Forelimb muscle (tissue), 1 donor: Measurements from ENCODE around the gene TBC1D3G. TPM values are rescaled to one million over a fixed set of nuclear protein-coding genes. Genes with fewer than 3 reads are reported as not detected.
"Not testable (repeated sequence)": the region's sequence is repeated elsewhere in the genome, so short reads cannot be mapped to it uniquely, and the experiment has no call there.

ENCODE experiments used
- DNase-seq: peaks from one replicate; pipeline ENCODE4 v3.0.0-alpha.2; 2013; ENCODE audit warnings: low read depth
- polyA plus RNA-seq: library from polyadenylated mRNA; unstranded; fragments of 120-200 nt; gene quantifications from one replicate; pipeline ENCODE4 v1.2.1, GENCODE V29; 2013; ENCODE audit not compliant: insufficient read length

Gene TBC1D3G
- not detected for polyA plus RNA-seq

- not testable (repeated sequence) for DNase-seq
Observed at GRCh38 chr17:36323584-36323983, at the start of gene TBC1D3G. TBC1D3G (plus strand) TSS chr17:36323884; CDS start chr17:36325412, 1,528 bp downstream.

GRCh38 chr17:36283256-36283655 is 40.4 kb upstream of the TBC1D3G start:
- DNase-seq, result not testable (repeated sequence)

GRCh38 chr17:36284219-36284618 is 39.5 kb upstream of the TBC1D3G start:
- DNase-seq, result not testable (repeated sequence)

GRCh38 chr17:36289965-36290612 is 33.6 kb upstream of the TBC1D3G start:
- DNase-seq, result not testable (repeated sequence)

GRCh38 chr17:36295161-36295560 is 28.5 kb upstream of the TBC1D3G start:
- DNase-seq, result not testable (repeated sequence)

- DNase-seq, result not testable (repeated sequence)
Observed at GRCh38 chr17:36315736-36316135, 7.9 kb upstream of the TBC1D3G start.

GRCh38 chr17:36362496-36362895 is 38.8 kb downstream of the TBC1D3G start:
- DNase-seq, result not testable (repeated sequence)

GRCh38 chr17:36375938-36376337 is 52.3 kb downstream of the TBC1D3G start:
- DNase-seq, result not testable (repeated sequence)

Other genes with a start within 250 kb of the TBC1D3G start
- gene CCL3, start 233.7 kb upstream of the TBC1D3G start, polyA plus RNA-seq, result 3.1 TPM
- 0.76 TPM for gene CCL4, start 220.1 kb upstream of the TBC1D3G start, polyA plus RNA-seq
- 14.6 TPM for gene TBC1D3B, start 147.2 kb upstream of the TBC1D3G start, polyA plus RNA-seq
- 0.43 TPM for gene CCL3L1, start 127.1 kb upstream of the TBC1D3G start, polyA plus RNA-seq
- 0.65 TPM for gene CCL4L2, start 112.8 kb upstream of the TBC1D3G start, polyA plus RNA-seq
- 0.94 TPM for gene TBC1D3I, start 59.3 kb upstream of the TBC1D3G start, polyA plus RNA-seq
- not detected for gene TBC1D3H, start 64.6 kb downstream of the TBC1D3G start, polyA plus RNA-seq
- gene ZNHIT3, start 162.8 kb downstream of the TBC1D3G start, polyA plus RNA-seq, result 58.1 TPM
- 31.5 TPM for gene MYO19, start 211.0 kb downstream of the TBC1D3G start, polyA plus RNA-seq
- gene PIGW, start 211.1 kb downstream of the TBC1D3G start, polyA plus RNA-seq, result 7.6 TPM
- 54.0 TPM for gene GGNBP2, start 221.0 kb downstream of the TBC1D3G start, polyA plus RNA-seq